Gastroesophageal sphincter (tissue), 3 donors: ENCODE results near the gene WWP2.

ENCODE experiments used
- CTCF ChIP-seq, 4 experiments: fragments of 200-600 bp in 2 of 4; fragments of 450-650 bp in 2 of 4; sonication (generic) in 1 of 4; IDR thresholded peaks; one replicate each; pipeline ENCODE4 v1.5.1; 2017 to 2019; ENCODE audit warnings: antibody characterized with exemption in 4 of 4, mild to moderate bottlenecking in 2 of 4, moderate library complexity in 2 of 4
- EP300 ChIP-seq: sonication (generic); formaldehyde crosslinking; IDR thresholded peaks from one replicate; pipeline ENCODE4 v1.6.1; 2017; ENCODE audit warnings: antibody characterized with exemption, mild to moderate bottlenecking
- POLR2A ChIP-seq, 2 donors: fragments of 450-650 bp; IDR thresholded peaks; one replicate each; pipeline ENCODE4 v1.6.1; 2017; ENCODE audit warnings: antibody characterized with exemption in 2 of 2, mild to moderate bottlenecking in 2 of 2, moderate library complexity in 1 of 2
- POLR2AphosphoS5 ChIP-seq: sonication (generic); formaldehyde crosslinking; IDR thresholded peaks from one replicate; pipeline ENCODE4 v1.6.1; 2017; ENCODE audit warnings: antibody characterized with exemption

GRCh38 chr16:69853481-69853880, 91.3 kb downstream of the WWP2 start:
- TF ChIP-seq CTCF (IDR thresholded peaks at IDR 0.05) (no peak), EP300 (no peak), POLR2A (IDR thresholded peaks at IDR 0.05) (no peak), POLR2AphosphoS5 (no peak)
